Calu3 (cell line): ENCODE measurements around the gene PEPD. TPM values are rescaled to one million over a fixed set of nuclear protein-coding genes. Genes with fewer than 3 reads are reported as not detected.

Experiments used
- BruUV-seq: library from RNA; stranded (reverse); fragments of 400-500 nt; replicated peaks from 2 replicates; lab custom pipeline; 2021; lab: Mats Ljungman, UMichigan
- CTCF ChIA-PET: fragments of 300-600 bp; sonication (Branson Sonifier 250); formaldehyde crosslinking; loops from one replicate; lab custom pipeline; 2022; ENCODE audit warnings: antibody characterized with exemption; lab: Charles Lee
- DNase-seq: peaks from one replicate; pipeline ENCODE4 v3.0.0; 2022
- H3K27ac Mint-ChIP-seq: one replicate; pipeline ENCODE4 v1.8.0; 2022; ENCODE audit warnings: mixed read lengths; ENCODE audit not compliant: unreplicated experiment
- H3K27me3 Mint-ChIP-seq: one replicate; pipeline ENCODE4 v1.8.0; 2022; ENCODE audit warnings: mixed read lengths; ENCODE audit not compliant: unreplicated experiment
- H3K36me3 Mint-ChIP-seq: one replicate; pipeline ENCODE4 v1.8.0; 2022; ENCODE audit warnings: mild to moderate bottlenecking, moderate library complexity, mixed read lengths; ENCODE audit not compliant: insufficient read depth, unreplicated experiment
- H3K4me1 Mint-ChIP-seq: one replicate; pipeline ENCODE4 v1.8.0; 2022; ENCODE audit warnings: mild to moderate bottlenecking, low read depth, mixed read lengths; ENCODE audit not compliant: unreplicated experiment
- H3K4me3 Mint-ChIP-seq: one replicate; pipeline ENCODE4 v1.8.0; 2022; ENCODE audit warnings: mild to moderate bottlenecking, low read depth, moderate library complexity, mixed read lengths; ENCODE audit not compliant: unreplicated experiment
- H3K9me3 Mint-ChIP-seq: one replicate; pipeline ENCODE4 v1.8.0; 2022; ENCODE audit warnings: low read depth, mixed read lengths; ENCODE audit not compliant: unreplicated experiment
- intact Hi-C: fragments of 100-400 bp; cut with micrococcal nuclease; formaldehyde crosslinking; loops from one replicate; pipeline ENCODE4 v1.10.0; 2022; ENCODE audit not compliant: unreplicated experiment
- total RNA-seq: library from RNA; stranded (reverse); gene quantifications from 2 replicates; pipeline ENCODE4 v1.2.3, GENCODE V29; 2022
- TF ChIP-seq, protein P1 (sequence below): fragments of 200-600 bp; IDR thresholded peaks from one replicate; pipeline ENCODE4 v1.8.0; 2022; ENCODE audit warnings: antibody characterized with exemption; ENCODE audit not compliant: unreplicated experiment

PEPD gene
- total RNA-seq, 1 experiment from 2014 or later: 65.5 TPM

DNA sequence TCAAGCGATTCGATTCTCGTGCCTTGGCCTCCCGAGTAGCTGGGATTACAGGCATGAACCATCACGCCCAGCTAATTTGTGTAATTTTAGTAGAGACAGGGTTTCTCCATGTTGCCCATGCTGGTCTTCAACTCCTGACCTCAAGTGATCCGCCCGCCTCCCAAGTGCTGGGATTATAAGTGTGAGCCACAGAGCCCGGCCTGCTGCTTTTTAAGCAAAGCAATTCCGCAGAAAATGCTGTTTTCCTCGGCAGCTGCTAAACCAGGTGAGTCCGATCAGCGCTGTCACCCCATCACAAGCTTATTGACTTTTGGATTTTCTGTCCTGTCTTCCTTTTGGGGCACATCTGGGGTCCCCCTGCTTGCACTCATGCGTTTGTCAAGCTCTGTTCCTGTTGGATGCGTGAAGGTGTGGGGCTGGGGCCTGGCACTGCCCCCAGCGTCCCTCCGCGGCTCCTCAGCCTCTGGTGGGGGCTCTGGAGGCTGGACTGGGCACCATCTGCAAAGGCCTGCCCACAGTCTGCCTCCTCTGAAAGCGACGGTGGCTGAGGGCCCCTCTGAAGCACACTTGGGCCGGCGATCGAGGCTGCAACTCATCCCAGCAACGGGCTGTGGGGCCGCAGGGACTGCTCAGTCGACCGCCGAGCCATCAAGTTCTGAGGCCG lies 122.4 kb downstream of the PEPD start:
- TF ChIP-seq, protein P1, sequence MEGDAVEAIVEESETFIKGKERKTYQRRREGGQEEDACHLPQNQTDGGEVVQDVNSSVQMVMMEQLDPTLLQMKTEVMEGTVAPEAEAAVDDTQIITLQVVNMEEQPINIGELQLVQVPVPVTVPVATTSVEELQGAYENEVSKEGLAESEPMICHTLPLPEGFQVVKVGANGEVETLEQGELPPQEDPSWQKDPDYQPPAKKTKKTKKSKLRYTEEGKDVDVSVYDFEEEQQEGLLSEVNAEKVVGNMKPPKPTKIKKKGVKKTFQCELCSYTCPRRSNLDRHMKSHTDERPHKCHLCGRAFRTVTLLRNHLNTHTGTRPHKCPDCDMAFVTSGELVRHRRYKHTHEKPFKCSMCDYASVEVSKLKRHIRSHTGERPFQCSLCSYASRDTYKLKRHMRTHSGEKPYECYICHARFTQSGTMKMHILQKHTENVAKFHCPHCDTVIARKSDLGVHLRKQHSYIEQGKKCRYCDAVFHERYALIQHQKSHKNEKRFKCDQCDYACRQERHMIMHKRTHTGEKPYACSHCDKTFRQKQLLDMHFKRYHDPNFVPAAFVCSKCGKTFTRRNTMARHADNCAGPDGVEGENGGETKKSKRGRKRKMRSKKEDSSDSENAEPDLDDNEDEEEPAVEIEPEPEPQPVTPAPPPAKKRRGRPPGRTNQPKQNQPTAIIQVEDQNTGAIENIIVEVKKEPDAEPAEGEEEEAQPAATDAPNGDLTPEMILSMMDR: no peak
- Mint-ChIP-seq H3K36me3 (peaks cover 12% of the 10 kb centered on the region), H3K27me3 (no peaks in the 10 kb centered on the region), H3K27ac (no peak overlapping the region), H3K4me1 (no peaks in the 10 kb centered on the region), H3K9me3 (no peaks in the 10 kb centered on the region), H3K4me3 (no peak overlapping the region)
- intact Hi-C loops: no loop called here
- CTCF ChIA-PET: interaction anchor here (0.9 to 1.3 kb wide), 2 partner anchors 152 to 164 kb away, joined by 3 to 10 read pairs; no protein-coding TSS in a partner anchor
- no TSS peak for BruUV-seq
- DNase-seq: no peak

DNA sequence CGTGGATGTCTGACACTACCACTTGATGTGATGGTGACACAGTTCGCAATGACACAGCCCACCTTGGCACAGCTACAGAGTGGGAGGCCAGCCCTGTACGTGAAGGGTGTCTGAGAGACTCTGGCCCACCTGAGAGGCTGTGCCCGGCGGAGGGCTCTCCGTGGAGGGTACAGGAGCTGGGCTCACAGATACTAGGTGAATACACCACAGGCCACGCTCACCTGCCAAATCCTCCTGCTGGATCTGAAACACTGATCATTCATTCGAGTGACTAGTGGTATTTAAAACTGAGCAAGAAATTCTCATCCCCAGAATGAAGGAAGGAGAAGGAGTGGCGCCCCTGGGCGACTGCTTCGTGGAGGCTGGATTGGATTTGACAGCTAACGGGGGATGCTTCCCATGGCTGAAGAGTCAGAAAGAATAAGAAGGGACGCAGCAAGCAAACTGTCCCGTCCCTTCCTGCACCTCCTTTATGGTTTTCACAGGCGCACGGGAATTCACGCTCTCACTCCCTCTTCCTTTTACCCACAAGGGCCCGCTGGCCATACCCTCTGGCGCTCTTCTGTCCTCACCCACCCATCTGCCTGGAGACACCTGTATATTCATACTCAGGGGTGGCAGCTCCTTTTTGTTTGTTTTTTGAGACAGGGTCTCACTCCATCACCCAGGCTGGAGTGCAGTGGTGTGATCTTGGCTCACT lies 123.1 kb downstream of the PEPD start:
- no peaks in the 10 kb centered on the region for H3K4me1 Mint-ChIP-seq
- BruUV-seq: no TSS peak
- CTCF ChIA-PET: interaction anchor here (0.9 kb wide), 1 partner anchor 151 kb away, joined by 3 read pairs; no protein-coding TSS in a partner anchor
- peaks cover 12% of the 10 kb centered on the region for H3K36me3 Mint-ChIP-seq
- intact Hi-C loops: no loop called here
- no peak overlapping the region for H3K27ac Mint-ChIP-seq
- H3K9me3 Mint-ChIP-seq: no peaks in the 10 kb centered on the region
- H3K4me3 Mint-ChIP-seq: no peak overlapping the region
- H3K27me3 Mint-ChIP-seq: no peaks in the 10 kb centered on the region
- DNase-seq: no peak
- TF ChIP-seq, protein P1: no peak

DNA sequence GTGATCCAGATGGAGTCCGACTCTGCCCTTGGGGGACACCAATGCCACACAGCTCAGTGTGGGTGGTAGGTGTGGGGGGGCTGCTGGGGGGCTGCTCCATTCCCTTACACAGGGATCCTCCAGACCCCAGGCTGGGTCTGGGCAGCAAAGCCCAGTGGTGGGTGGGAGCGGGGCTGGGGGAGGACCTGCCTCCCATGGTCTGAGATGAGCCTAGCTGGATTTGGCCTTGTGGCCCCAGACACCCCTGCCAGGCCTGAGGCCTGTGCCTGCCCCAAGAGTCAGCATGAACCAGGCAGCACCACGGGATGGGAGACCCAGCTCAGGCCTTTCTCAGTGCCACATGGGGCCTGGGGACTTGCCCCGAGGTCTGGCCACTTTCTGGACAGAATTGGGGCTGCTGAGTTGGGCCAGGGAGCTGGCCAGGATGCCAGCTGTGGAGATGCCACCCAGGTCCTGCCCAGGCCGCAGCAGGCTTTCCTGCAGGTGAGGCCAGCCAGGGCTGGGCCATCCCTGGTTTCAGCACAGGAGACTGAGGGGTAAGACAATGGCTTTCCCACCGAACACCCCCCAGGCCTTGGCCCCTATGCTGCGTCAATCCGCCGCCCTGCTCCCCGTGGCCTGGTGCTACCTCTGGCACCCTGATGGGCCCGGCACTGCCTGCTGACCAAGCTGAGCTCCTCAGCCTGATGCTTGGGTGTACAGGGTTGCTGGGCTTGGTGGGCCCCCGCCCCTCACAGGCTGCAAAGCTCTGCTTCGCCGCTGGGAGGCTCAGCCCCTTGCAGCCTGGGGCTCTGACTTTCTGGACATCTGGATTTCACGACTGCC lies 123.8 kb downstream of the PEPD start:
- BruUV-seq: no TSS peak

More for the DNA sequence above, 123.8 kb downstream of the PEPD start:
- intact Hi-C loops: no loop called here
- H3K9me3 Mint-ChIP-seq: no peaks in the 10 kb centered on the region
- CTCF ChIA-PET: interaction anchor here (0.5 to 1.6 kb wide), 4 partner anchors 13 to 162 kb away, joined by 3 to 5 read pairs (median 3); no protein-coding TSS in a partner anchor
- TF ChIP-seq, protein P1: no peak
- DNase-seq: no peak
- no peak overlapping the region for H3K4me3 Mint-ChIP-seq
- peaks cover 12% of the 10 kb centered on the region for H3K36me3 Mint-ChIP-seq
- H3K4me1 Mint-ChIP-seq: no peaks in the 10 kb centered on the region
- no peaks in the 10 kb centered on the region for H3K27me3 Mint-ChIP-seq
- no peak overlapping the region for H3K27ac Mint-ChIP-seq
